HepG2 (cell line): Measurements from ENCODE around the gene RHBG. TPM values are rescaled to one million over a fixed set of nuclear protein-coding genes. Genes with fewer than 3 reads are reported as not detected.

Source experiments
- AGO1 ChIP-seq: fragments of 200-400 bp; formaldehyde crosslinking; IDR thresholded peaks from 2 replicates; pipeline ENCODE4 v1.6.1; 2017; ENCODE audit warnings: mild to moderate bottlenecking, low read depth, low read length, moderate library complexity; ENCODE audit not compliant: poor library complexity, severe bottlenecking
- CEBPG ChIP-seq: IDR thresholded peaks from 2 replicates; pipeline ENCODE4 v1.6.1; 2016
- ERF ChIP-seq: IDR thresholded peaks from 2 replicates; pipeline ENCODE4 v1.6.1; 2018; ENCODE audit warnings: missing biosample characterization, missing genetic modification reagents
- HDAC2 ChIP-seq: sonication (generic); formaldehyde crosslinking; IDR thresholded peaks from 2 replicates; pipeline ENCODE4 v1.4.0; 2020; ENCODE audit warnings: missing genetic modification reagents
- HMG20A ChIP-seq: IDR thresholded peaks from 2 replicates; pipeline ENCODE4 v1.6.1; 2016; ENCODE audit warnings: borderline replicate concordance
- HOXA3 ChIP-seq: sonication (generic); formaldehyde crosslinking; IDR thresholded peaks from 2 replicates; pipeline ENCODE4 v1.5.0; 2020; ENCODE audit warnings: missing genetic modification reagents
- LCORL ChIP-seq, 2 experiments: fragments of 450-650 bp in 1 of 2; sonication (generic) in 1 of 2; formaldehyde crosslinking in 1 of 2; IDR thresholded peaks; 2 replicates each; pipeline versions ENCODE4 v1.5.0 to v1.6.1; 2017 to 2020; ENCODE audit warnings: antibody characterized with exemption in 1 of 2, missing genetic modification reagents in 1 of 2
- MIER3 ChIP-seq: IDR thresholded peaks from 2 replicates; pipeline ENCODE4 v1.6.1; 2016; ENCODE audit warnings: missing compliant biosample characterization, borderline replicate concordance
- MXI1 ChIP-seq: IDR thresholded peaks from 3 replicates; pipeline ENCODE4 v1.6.1; 2012; ENCODE audit warnings: low read depth, low read length, inconsistent platforms, borderline replicate concordance
- MYC ChIP-seq: sonication (generic); formaldehyde crosslinking; IDR thresholded peaks from 2 replicates; pipeline ENCODE4 v1.9.0; 2021; ENCODE audit warnings: missing genetic modification reagents, borderline replicate concordance
- NFATC3 ChIP-seq: sonication (generic); formaldehyde crosslinking; IDR thresholded peaks from 2 replicates; pipeline ENCODE4 v1.5.1; 2020; ENCODE audit warnings: mild to moderate bottlenecking, missing genetic modification reagents
- PITX1 ChIP-seq: sonication (generic); formaldehyde crosslinking; IDR thresholded peaks from 2 replicates; pipeline ENCODE4 v1.5.1; 2020; ENCODE audit warnings: mild to moderate bottlenecking, missing genetic modification reagents
- RAD21 ChIP-seq: fragments of 450-650 bp; formaldehyde crosslinking; IDR thresholded peaks from 2 replicates; pipeline ENCODE4 v1.5.0; 2020; ENCODE audit warnings: mild to moderate bottlenecking
- SOX6 ChIP-seq, 2 experiments: fragments of 450-650 bp in 1 of 2; sonication (generic) in 1 of 2; formaldehyde crosslinking in 1 of 2; IDR thresholded peaks; 2 replicates each; pipeline versions ENCODE4 v1.4.0 to v1.6.1; 2017 to 2020; ENCODE audit warnings: antibody characterized with exemption in 1 of 2, mild to moderate bottlenecking in 1 of 2, missing genetic modification reagents in 1 of 2
- ZNF264 ChIP-seq: sonication (generic); formaldehyde crosslinking; IDR thresholded peaks from 2 replicates; pipeline ENCODE4 v1.4.0; 2020; ENCODE audit warnings: missing genetic modification reagents
- ZNF557 ChIP-seq: sonication (generic); formaldehyde crosslinking; IDR thresholded peaks from 2 replicates; pipeline ENCODE4 v1.4.0; 2020; ENCODE audit warnings: missing genetic modification reagents
- ZNF788 ChIP-seq: sonication (generic); formaldehyde crosslinking; IDR thresholded peaks from 2 replicates; pipeline ENCODE4 v1.5.0; 2020; ENCODE audit warnings: mild to moderate bottlenecking, missing genetic modification reagents, borderline replicate concordance
- ZSCAN9 ChIP-seq: IDR thresholded peaks from 2 replicates; pipeline ENCODE4 v1.6.1; 2016; ENCODE audit warnings: borderline replicate concordance
- polyA plus RNA-seq, 8 experiments: library from polyadenylated mRNA; depleted of rRNA in 3 of 8; stranded (reverse) in 7 of 8; unstranded in 1 of 8; fragments of >200 nt; fragmentation: Illumina TruSeq in 4 of 8; extraction: Trizol in 4 of 8; gene quantifications; 2 replicates each; pipeline versions ENCODE4 v1.2.1 to v1.2.3, GENCODE V29; 2011 to 2016; ENCODE audit warnings: low read depth in 4 of 8, missing spikeins in 1 of 8, mixed read lengths in 1 of 8; ENCODE audit not compliant: insufficient read depth in 1 of 8
- total RNA-seq, 5 experiments: library from RNA; depleted of rRNA; stranded (reverse); fragments of >200 nt; fragmentation: Illumina TruSeq; extraction: Trizol; gene quantifications; 2 replicates each; pipeline ENCODE4 v1.2.3, GENCODE V29; 2016; ENCODE audit warnings: low read depth in 1 of 5
- TF ChIP-seq, protein P1 (sequence below): sonication (generic); formaldehyde crosslinking; IDR thresholded peaks from 2 replicates; pipeline ENCODE4 v1.5.1; 2020; ENCODE audit warnings: mild to moderate bottlenecking, missing genetic modification reagents, moderate library complexity
- TF ChIP-seq, protein P2 (sequence below): IDR thresholded peaks from 2 replicates; pipeline ENCODE4 v1.6.1; 2016; ENCODE audit warnings: control low read depth
- TF ChIP-seq, protein P3 (sequence below): sonication (generic); formaldehyde crosslinking; IDR thresholded peaks from 2 replicates; pipeline ENCODE4 v1.5.1; 2020; ENCODE audit warnings: missing genetic modification reagents, mild to moderate bottlenecking, borderline replicate concordance
- TF ChIP-seq, protein P4 (sequence below): IDR thresholded peaks from 2 replicates; pipeline ENCODE4 v1.6.1; 2016; ENCODE audit warnings: missing compliant biosample characterization, missing genetic modification reagents, borderline replicate concordance

RHBG gene
- total and polyA plus RNA-seq, 2 of the 13 experiments (the other 11 are each of a cell fraction or from before 2014, with no cell fraction given), result 61.8 to 73.5 TPM

DNA sequence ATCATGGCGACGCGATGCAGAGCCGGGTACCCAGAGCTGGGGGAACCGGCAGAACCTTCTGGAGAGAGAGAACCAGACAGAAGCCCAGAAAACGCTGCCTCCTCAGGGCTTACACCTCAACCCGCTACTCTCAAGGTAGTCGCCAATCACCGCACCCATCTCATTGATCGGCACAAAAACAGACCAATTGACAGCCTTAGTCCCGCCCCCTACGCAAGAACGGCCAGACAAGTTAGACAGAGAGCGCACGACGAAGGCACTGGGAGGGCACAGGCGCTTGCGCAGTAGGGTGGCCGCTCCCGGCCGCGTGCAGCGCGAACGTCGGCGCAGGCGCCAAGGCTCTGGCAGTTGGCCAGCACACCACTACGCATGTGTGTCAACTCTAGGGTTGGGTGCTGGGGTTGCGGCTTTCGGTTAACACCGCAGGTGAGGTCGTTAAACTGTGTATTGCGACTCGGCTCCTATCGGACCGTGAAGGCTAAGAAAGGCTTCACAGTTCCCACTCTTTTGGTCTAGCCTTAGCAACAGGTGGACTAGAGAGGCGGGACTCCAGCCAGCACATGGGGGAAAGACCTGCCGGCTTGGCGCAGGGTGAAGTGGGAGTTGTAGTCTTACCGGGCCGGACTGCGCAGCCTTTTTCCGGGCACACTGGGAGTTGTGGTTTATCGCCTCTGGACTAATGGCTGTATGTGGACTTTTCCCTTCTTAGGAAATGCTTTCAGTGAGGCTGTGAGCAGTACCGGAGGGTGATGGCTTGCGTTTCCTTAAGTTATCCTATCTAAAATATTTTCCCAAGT, 30.6 kb upstream of the RHBG start, which contains the start of the genes CCT3 and TSACC (continued):
- TF ChIP-seq, protein P1, sequence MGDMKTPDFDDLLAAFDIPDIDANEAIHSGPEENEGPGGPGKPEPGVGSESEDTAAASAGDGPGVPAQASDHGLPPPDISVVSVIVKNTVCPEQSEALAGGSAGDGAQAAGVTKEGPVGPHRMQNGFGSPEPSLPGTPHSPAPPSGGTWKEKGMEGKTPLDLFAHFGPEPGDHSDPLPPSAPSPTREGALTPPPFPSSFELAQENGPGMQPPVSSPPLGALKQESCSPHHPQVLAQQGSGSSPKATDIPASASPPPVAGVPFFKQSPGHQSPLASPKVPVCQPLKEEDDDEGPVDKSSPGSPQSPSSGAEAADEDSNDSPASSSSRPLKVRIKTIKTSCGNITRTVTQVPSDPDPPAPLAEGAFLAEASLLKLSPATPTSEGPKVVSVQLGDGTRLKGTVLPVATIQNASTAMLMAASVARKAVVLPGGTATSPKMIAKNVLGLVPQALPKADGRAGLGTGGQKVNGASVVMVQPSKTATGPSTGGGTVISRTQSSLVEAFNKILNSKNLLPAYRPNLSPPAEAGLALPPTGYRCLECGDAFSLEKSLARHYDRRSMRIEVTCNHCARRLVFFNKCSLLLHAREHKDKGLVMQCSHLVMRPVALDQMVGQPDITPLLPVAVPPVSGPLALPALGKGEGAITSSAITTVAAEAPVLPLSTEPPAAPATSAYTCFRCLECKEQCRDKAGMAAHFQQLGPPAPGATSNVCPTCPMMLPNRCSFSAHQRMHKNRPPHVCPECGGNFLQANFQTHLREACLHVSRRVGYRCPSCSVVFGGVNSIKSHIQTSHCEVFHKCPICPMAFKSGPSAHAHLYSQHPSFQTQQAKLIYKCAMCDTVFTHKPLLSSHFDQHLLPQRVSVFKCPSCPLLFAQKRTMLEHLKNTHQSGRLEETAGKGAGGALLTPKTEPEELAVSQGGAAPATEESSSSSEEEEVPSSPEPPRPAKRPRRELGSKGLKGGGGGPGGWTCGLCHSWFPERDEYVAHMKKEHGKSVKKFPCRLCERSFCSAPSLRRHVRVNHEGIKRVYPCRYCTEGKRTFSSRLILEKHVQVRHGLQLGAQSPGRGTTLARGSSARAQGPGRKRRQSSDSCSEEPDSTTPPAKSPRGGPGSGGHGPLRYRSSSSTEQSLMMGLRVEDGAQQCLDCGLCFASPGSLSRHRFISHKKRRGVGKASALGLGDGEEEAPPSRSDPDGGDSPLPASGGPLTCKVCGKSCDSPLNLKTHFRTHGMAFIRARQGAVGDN, result peak; percentile 93
- TF ChIP-seq NFATC3 (CRISPR knock-in tag), result peak; percentile 63; the same call in 1 of the 2 replicates
- peak; percentile 12; the same call in 1 of the 2 replicates for TF ChIP-seq ZSCAN9 (CRISPR knock-in tag)
- TF ChIP-seq SOX6 (IDR thresholded peaks at IDR 0.05), result no peak
- peak; percentile 15; the same call in 1 of the 2 replicates for TF ChIP-seq SOX6 (CRISPR knock-in tag; IDR thresholded peaks at IDR 0.05)
- TF ChIP-seq ZNF264, result no peak
- TF ChIP-seq ZNF788 (CRISPR knock-in tag), result 0 out of 2 replicates have a peak, but pooled peaks have one; percentile 54
- TF ChIP-seq LCORL (IDR thresholded peaks at IDR 0.05), result no peak
- 0 out of 2 replicates have a peak, but pooled peaks have one; percentile 0 for TF ChIP-seq LCORL (CRISPR knock-in tag; IDR thresholded peaks at IDR 0.05)
- peak; percentile 39 for TF ChIP-seq PITX1 (CRISPR knock-in tag)
- TF ChIP-seq, protein P2, sequence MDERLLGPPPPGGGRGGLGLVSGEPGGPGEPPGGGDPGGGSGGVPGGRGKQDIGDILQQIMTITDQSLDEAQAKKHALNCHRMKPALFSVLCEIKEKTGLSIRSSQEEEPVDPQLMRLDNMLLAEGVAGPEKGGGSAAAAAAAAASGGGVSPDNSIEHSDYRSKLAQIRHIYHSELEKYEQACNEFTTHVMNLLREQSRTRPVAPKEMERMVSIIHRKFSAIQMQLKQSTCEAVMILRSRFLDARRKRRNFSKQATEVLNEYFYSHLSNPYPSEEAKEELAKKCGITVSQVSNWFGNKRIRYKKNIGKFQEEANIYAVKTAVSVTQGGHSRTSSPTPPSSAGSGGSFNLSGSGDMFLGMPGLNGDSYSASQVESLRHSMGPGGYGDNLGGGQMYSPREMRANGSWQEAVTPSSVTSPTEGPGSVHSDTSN (CRISPR knock-in tag), result peak; percentile 98
- TF ChIP-seq AGO1, result peak; percentile 49
- peak; percentile 5; the same call in 1 of the 2 replicates for TF ChIP-seq RAD21 (CRISPR knock-in tag)
- TF ChIP-seq, protein P3, sequence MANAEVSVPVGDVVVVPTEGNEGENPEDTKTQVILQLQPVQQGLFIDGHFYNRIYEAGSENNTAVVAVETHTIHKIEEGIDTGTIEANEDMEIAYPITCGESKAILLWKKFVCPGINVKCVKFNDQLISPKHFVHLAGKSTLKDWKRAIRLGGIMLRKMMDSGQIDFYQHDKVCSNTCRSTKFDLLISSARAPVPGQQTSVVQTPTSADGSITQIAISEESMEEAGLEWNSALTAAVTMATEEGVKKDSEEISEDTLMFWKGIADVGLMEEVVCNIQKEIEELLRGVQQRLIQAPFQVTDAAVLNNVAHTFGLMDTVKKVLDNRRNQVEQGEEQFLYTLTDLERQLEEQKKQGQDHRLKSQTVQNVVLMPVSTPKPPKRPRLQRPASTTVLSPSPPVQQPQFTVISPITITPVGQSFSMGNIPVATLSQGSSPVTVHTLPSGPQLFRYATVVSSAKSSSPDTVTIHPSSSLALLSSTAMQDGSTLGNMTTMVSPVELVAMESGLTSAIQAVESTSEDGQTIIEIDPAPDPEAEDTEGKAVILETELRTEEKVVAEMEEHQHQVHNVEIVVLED (CRISPR knock-in tag), result peak; percentile 97
- TF ChIP-seq CEBPG, result peak; percentile 20
- TF ChIP-seq MYC (CRISPR knock-in tag), result peak; percentile 98
- TF ChIP-seq HMG20A (CRISPR knock-in tag), result no peak
- TF ChIP-seq, protein P4, sequence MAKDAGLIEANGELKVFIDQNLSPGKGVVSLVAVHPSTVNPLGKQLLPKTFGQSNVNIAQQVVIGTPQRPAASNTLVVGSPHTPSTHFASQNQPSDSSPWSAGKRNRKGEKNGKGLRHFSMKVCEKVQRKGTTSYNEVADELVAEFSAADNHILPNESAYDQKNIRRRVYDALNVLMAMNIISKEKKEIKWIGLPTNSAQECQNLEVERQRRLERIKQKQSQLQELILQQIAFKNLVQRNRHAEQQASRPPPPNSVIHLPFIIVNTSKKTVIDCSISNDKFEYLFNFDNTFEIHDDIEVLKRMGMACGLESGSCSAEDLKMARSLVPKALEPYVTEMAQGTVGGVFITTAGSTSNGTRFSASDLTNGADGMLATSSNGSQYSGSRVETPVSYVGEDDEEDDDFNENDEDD (CRISPR knock-in tag), result peak; percentile 80
- peak; percentile 89; the same call in 2 of the 3 replicates for TF ChIP-seq MXI1
- peak; percentile 7; the same call in 1 of the 2 replicates for TF ChIP-seq MIER3 (CRISPR knock-in tag)
- TF ChIP-seq ERF (CRISPR knock-in tag), result peak; percentile 63
- peak; percentile 19; the same call in 1 of the 2 replicates for TF ChIP-seq HDAC2 (CRISPR knock-in tag)
- peak; percentile 58 for TF ChIP-seq HOXA3 (CRISPR knock-in tag)
- no peak for TF ChIP-seq ZNF557
